ENCODE results near the gene DAZ4. TPM values are rescaled to one million over a fixed set of nuclear protein-coding genes. Genes with fewer than 3 reads are reported as not detected.
"Not testable (repeated sequence)": the region's sequence is repeated elsewhere in the genome, so short reads cannot be mapped to it uniquely, and the experiment has no call there.

The DAZ4 gene, protein sequence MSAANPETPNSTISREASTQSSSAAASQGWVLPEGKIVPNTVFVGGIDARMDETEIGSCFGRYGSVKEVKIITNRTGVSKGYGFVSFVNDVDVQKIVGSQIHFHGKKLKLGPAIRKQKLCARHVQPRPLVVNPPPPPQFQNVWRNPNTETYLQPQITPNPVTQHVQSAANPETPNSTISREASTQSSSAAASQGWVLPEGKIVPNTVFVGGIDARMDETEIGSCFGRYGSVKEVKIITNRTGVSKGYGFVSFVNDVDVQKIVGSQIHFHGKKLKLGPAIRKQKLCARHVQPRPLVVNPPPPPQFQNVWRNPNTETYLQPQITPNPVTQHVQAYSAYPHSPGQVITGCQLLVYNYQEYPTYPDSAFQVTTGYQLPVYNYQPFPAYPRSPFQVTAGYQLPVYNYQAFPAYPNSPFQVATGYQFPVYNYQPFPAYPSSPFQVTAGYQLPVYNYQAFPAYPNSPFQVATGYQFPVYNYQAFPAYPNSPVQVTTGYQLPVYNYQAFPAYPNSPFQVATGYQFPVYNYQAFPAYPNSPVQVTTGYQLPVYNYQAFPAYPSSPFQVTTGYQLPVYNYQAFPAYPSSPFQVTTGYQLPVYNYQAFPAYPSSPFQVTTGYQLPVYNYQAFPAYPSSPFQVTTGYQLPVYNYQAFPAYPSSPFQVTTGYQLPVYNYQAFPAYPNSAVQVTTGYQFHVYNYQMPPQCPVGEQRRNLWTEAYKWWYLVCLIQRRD
- not detected in 2 replicates for total RNA-seq (2014; rRNA removed; shearing (Covaris generic); ENCODE audit: low replicate concordance)

DNA sequence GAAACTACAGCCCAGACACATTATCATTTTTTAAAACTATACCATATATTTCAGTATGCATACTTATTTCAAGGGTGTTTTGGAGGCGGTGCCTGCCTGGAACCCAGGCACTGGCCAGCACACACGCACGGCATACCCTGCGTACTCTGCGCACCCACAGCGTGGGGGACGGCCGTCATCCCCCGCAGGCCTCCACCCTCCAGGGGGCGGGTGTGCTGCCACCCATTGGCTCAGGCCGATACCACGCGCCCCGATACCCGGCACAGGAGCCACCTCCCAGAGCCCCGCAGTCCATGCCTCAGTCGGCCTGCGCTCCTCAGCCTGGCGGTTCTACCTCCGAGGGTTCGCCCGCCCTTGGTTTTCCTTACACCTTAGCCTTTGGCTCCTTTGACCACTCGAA is at the start of gene DAZ4:
Gene DAZ4 (plus strand): TSS at position 301 of the 400 bp plus-strand sequence. CDS start 208 bp downstream, outside the sequence.
- H3K36me3 ChIP-seq, H3K4me3 ChIP-seq, H3K27me3 ChIP-seq, H3K9me3 ChIP-seq, DNase-seq: not testable (repeated sequence)

DNA sequence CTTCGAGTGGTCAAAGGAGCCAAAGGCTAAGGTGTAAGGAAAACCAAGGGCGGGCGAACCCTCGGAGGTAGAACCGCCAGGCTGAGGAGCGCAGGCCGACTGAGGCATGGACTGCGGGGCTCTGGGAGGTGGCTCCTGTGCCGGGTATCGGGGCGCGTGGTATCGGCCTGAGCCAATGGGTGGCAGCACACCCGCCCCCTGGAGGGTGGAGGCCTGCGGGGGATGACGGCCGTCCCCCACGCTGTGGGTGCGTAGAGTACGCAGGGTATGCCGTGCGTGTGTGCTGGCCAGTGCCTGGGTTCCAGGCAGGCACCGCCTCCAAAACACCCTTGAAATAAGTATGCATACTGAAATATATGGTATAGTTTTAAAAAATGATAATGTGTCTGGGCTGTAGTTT is 20.4 kb upstream of the DAZ4 start, which contains the start of gene DAZ3:
Gene DAZ3 (minus strand): TSS at position 101 of the 400 bp plus-strand sequence. CDS start 208 bp downstream, outside the sequence.
- H3K4me3 ChIP-seq, H3K9me3 ChIP-seq, DNase-seq, H3K36me3 ChIP-seq, H3K27me3 ChIP-seq: not testable (repeated sequence)

DNA sequence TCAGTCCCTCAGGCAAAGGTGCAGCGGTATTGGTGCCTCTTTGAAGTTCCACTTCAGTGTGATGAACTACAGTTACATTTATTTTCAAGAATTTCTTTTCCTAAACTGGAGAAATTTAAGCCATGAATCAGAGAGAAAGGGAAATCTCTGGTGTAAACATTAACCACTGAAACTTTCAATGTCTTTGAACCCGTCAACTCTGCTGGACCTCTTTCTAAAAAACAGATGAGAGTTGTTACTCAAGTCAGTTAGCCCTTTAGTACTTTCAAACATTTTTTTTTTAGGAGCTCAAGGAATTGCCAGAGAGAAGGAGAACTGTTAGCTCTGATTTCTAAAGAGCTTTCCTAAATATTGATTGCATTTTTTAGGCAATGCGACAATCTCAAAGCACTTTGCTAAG is 11.9 kb upstream of the DAZ4 start:
- DNase-seq, H3K9me3 ChIP-seq, H3K36me3 ChIP-seq, H3K27me3 ChIP-seq, H3K4me3 ChIP-seq: not testable (repeated sequence)

DNA sequence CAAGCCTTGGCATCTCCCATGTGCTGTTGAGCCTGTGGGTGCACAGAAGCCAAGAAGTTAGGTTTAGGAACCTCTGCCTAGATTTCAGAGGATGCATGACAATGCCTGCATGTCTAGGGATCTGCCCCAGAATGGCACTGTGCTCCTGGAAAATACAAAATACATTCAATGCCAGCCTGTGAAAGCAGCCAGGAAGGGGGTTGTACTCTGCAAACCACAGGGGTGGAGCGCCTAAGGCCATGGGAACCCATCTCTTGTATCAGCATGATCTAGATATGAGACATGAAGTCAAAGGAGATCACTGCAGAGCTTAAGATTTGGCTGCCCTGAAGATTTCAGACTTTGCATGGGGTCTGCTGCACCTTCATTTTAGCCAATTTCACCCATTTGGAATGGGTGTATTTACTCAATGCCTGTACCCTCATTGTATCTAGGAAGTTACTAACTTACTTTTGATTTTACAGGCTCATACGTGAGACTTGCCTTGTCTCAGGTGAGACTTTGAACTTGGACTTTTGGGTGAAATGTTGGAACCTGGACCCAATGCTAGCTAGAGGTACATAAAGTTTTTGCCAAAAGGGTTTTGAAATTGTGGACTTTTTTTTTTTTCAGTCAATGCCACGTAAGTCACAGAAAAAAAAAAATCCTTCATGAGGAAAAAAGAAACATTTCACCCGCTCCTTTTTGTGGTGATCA is 9.4 kb upstream of the DAZ4 start:
- not testable (repeated sequence) for H3K4me3 ChIP-seq, H3K36me3 ChIP-seq, H3K9me3 ChIP-seq, DNase-seq, H3K27me3 ChIP-seq

DNA sequence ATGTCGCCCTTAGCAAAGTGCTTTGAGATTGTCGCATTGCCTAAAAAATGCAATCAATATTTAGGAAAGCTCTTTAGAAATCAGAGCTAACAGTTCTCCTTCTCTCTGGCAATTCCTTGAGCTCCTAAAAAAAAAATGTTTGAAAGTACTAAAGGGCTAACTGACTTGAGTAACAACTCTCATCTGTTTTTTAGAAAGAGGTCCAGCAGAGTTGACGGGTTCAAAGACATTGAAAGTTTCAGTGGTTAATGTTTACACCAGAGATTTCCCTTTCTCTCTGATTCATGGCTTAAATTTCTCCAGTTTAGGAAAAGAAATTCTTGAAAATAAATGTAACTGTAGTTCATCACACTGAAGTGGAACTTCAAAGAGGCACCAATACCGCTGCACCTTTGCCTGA is 8.7 kb upstream of the DAZ4 start:
- not testable (repeated sequence) for H3K9me3 ChIP-seq, H3K4me3 ChIP-seq, DNase-seq, H3K27me3 ChIP-seq, H3K36me3 ChIP-seq

Other genes starting within 250 kb of the DAZ4 start
- gene BPY2B, start 215.9 kb upstream of the DAZ4 start, total RNA-seq (2014; rRNA removed; shearing (Covaris generic); ENCODE audit: low replicate concordance): not detected in 2 replicates
- not detected in 2 replicates for gene DAZ3, start 20.5 kb upstream of the DAZ4 start, total RNA-seq (2014; rRNA removed; shearing (Covaris generic); ENCODE audit: low replicate concordance)
- gene BPY2C, start 218.2 kb downstream of the DAZ4 start, total RNA-seq (2014; rRNA removed; shearing (Covaris generic); ENCODE audit: low replicate concordance): not detected in 2 replicates

Measured in MG63 (cell line).